ENCODE data around the gene ITPK1.

ITPK1 gene

DNA sequence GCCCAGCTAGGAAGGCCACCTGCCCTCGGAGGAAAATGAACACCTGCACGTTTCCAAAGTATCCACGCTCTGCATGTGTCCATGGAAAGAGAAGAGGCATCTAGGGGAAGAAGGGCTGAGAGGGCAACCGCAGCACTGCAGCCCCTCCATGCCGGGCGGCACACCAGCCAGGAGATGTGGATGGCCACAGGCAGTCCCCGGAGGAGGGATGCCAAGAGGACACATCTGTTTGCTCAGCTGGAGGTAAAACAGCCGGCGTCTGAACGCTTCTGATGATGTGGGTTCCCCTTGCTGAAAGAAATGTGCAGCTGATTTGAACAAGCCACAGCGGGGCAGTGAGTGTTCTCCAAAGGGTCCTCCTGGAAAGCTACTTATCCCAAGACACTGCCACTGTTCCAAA lies 158.8 kb downstream of the ITPK1 start:
- H3K27ac ChIP-seq: no peak overlapping the region
- TF ChIP-seq, protein P1, sequence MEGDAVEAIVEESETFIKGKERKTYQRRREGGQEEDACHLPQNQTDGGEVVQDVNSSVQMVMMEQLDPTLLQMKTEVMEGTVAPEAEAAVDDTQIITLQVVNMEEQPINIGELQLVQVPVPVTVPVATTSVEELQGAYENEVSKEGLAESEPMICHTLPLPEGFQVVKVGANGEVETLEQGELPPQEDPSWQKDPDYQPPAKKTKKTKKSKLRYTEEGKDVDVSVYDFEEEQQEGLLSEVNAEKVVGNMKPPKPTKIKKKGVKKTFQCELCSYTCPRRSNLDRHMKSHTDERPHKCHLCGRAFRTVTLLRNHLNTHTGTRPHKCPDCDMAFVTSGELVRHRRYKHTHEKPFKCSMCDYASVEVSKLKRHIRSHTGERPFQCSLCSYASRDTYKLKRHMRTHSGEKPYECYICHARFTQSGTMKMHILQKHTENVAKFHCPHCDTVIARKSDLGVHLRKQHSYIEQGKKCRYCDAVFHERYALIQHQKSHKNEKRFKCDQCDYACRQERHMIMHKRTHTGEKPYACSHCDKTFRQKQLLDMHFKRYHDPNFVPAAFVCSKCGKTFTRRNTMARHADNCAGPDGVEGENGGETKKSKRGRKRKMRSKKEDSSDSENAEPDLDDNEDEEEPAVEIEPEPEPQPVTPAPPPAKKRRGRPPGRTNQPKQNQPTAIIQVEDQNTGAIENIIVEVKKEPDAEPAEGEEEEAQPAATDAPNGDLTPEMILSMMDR (conservative IDR thresholded peaks at IDR 0.05): no peak

DNA sequence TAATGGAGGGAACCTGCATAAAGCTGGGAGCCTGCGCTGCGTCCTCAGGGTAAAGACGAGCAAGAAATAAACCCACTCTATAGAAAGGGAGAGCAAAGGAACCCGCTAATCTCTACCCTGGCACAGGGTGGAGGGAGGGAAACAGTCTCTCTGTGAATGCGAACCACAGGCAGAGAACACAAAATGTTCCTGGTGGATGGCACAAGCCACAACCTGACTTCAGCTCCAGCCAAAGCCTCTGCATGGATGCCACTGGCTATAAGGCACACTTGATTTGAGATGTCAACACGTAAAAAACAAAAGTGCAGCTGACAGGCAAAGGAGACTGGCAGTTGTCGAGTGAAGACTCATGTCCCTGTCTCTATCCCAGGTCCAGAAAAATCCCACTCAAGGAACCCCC lies 160.3 kb downstream of the ITPK1 start:
- TF ChIP-seq, protein P1 (conservative IDR thresholded peaks at IDR 0.05): no peak
- H3K27ac ChIP-seq: no peak overlapping the region

DNA sequence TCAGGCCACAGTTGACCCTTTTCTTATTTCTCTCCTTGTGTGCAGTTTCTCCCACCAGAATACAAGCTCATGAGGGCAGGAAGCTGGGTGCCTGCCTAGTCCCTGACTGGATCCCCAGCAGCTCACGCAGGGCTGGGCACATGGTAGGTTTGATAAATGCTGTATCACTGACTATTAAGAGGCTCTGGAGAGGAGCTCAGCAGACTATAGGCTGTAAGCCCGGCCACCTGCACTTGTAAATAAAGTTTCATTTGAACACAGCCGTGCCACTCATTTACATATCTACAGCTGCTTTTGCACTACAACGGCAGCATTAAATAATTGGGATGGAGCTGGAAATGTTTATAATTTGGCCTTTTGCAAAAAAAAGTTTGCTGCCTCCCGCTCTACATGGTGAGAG lies 160.8 kb downstream of the ITPK1 start:
- H3K27ac ChIP-seq: no peak overlapping the region
- TF ChIP-seq, protein P1 (conservative IDR thresholded peaks at IDR 0.05): no peak

DNA sequence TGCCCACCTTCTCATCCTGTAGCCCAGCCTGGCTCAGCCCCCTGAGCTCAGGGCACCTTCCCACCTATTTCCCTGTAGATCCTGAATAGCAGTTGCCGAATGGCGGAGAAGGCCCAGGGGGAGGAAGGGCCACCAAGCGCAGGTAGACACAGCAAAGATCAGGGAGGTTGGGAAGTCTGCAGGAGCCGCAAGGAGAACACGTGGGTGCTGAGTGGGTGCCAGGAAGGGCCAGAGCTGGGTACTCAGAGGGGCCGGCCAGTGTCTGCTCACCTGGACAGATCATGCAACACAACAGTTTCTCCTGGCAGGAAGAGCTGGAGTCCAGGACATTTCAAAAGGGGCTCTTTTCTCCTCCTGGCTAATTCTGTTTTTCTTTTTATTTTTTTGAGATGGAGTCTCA lies 162.2 kb downstream of the ITPK1 start:
- TF ChIP-seq, protein P1 (conservative IDR thresholded peaks at IDR 0.05): no peak
- H3K27ac ChIP-seq: no peak overlapping the region

DNA sequence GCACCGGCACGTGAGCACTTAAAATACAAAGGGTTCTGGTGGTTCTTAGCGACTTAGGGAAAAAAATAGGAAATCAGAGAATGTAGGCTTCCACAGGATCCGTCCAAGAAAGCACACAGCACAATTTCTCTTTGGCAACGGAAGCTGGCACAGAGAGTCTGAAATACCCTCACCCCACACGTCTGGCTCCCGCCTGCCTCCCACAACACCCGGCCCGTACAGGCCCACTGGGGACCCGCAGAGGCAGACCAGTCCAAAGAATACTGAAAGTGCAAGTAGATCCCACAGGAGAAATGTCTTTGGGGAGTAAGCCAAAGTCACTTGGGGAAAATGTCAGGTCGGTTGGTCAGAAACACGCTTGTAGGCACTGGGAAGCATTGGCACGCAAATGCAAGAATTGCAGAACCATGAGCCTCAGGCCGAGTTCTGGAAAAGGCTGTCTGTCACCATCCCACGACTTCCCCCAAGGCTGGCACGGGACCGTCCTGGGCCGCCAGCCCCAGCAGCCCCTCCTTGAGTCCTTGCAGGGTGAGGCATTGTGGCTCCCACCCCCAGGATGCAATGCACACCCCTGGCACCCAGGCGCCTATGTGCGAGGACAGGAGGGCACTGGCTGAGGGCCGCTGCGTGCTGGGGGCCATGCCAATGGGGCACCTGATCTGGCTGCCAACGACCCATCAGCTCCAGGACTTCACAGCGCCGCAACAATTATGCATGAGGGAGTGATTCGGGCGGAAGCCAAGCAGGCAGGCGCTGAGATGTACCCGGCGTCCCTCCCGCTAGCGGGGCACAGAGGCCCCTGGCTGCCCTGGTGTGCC lies 163.0 kb downstream of the ITPK1 start:
- TF ChIP-seq, protein P1 (conservative IDR thresholded peaks at IDR 0.05): no peak
- H3K27ac ChIP-seq: no peak overlapping the region; the same call in 1 of the 2 replicates

DNA sequence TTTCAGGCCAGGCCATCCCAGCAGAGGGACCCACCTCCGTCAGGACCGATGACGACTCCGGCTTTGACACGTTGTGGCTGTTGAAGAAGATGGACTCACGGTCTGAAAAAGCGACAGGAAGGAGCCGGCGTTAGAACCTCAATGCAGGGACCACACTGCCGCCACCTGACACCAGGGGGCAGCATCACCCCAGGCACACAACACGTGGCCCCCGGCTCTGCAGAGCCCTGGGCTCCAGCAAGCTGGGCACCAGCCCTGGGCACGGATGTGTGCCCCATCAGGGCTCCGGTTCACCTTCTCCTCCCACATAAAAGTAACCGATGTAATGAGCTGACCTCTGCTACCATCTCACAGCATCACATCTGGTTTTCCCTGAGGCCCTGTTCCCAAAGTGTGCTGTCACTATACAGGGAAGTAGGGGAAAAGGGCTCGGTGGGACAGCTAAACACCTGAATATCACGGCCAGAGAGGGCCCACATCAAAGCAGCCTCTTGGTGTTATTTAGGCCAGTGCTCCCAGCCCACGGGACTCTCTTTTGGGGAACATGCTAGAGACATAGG lies 163.7 kb downstream of the ITPK1 start:
- TF ChIP-seq, protein P1 (conservative IDR thresholded peaks at IDR 0.05): peak; percentile 95
- no peak overlapping the region; the same call in 1 of the 2 replicates for H3K27ac ChIP-seq

DNA sequence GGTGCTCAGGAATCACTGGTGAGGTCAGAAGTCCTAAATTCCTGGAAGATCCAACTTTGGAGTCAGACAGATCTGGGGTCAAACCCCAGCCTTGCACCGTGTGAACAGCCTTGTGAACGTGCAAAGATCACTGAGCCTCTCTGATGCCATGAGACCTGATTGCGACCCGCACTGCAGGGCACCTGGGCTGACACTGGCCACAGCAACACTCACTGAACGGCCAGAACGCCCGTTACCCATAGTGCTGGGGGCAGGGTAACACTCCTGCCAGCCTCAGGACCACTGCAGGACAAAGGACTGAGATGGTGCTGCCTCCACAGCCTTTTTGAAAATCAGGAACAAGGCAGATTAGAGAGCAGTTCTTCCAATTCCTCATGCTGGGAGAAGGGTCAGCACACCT lies 164.5 kb downstream of the ITPK1 start:
- TF ChIP-seq, protein P1 (conservative IDR thresholded peaks at IDR 0.05): no peak
- no peak overlapping the region for H3K27ac ChIP-seq
